Adipocyte (in vitro differentiated cells): Measurements from ENCODE around the gene SAPCD1.
"Not testable (repeated sequence)": the region's sequence is repeated elsewhere in the genome, so short reads cannot be mapped to it uniquely, and the experiment has no call there.

Experiments
- DNase-seq: peaks from one replicate; pipeline ENCODE4 v3.0.0-alpha.2; 2015; ENCODE audit warnings: low read depth
- H3K27me3 ChIP-seq: replicated peaks from 2 replicates; pipeline ENCODE4 v1.7.0; 2013; ENCODE audit warnings: mild to moderate bottlenecking, low read length, moderate library complexity; ENCODE audit not compliant: control insufficient read depth, insufficient read depth
- H3K36me3 ChIP-seq: 2 replicates; pipeline ENCODE4 v1.7.0; 2013; ENCODE audit warnings: low read length, mild to moderate bottlenecking, moderate library complexity; ENCODE audit not compliant: control insufficient read depth, insufficient read depth, severe bottlenecking
- H3K4me1 ChIP-seq: 2 replicates; pipeline ENCODE4 v1.7.0; 2013; ENCODE audit warnings: mild to moderate bottlenecking, low read length, moderate library complexity; ENCODE audit not compliant: control insufficient read depth, insufficient read depth
- H3K4me3 ChIP-seq: 2 replicates; pipeline ENCODE4 v1.7.0; 2013; ENCODE audit warnings: mild to moderate bottlenecking, low read length, moderate library complexity
- H3K9ac ChIP-seq: 2 replicates; pipeline ENCODE4 v1.7.0; 2013; ENCODE audit warnings: mild to moderate bottlenecking, low read length, moderate library complexity
- H3K9me3 ChIP-seq: 2 replicates; pipeline ENCODE4 v1.7.0; 2013; ENCODE audit warnings: mild to moderate bottlenecking, low read length, moderate library complexity; ENCODE audit not compliant: control insufficient read depth

SAPCD1 gene

DNA sequence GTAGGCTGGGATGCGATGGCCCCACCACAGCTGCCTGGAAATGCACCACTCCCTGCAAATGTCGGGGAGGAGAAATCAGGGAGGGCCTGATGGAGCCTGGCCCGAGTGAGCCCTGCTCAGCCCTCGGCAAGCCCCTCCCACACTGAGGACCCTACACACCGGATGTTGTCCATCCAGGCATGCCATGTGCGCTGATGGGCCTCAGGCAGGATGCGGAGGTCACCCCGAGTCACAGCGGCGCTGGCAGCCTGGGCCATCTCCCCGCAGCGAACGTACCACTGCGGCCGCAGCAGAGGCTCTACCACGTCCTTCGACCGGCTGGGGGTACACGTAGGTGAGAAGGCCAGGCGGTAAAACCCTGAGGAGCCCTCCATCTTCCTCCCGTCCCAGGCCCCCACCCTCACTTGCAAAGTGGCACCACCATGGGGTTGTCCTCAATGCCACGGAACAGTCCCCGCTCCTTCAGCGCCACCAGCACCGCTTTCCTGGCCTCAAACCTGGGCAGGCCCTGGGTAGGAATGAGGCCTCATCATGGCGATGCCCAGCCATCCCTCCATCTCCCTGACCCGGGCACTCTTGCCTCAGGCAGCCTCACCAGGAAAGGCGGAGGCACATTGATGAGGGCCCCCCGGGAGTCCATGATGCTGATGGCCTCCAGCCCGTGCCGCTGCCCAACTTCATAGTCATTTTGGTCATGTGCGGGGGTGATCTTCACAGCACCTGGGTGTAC is 19.8 kb downstream of the SAPCD1 start:
- peaks cover 79% of the 10 kb centered on the region for H3K36me3 ChIP-seq
- H3K4me1 ChIP-seq, result peaks cover 2% of the 10 kb centered on the region
- H3K9me3 ChIP-seq, result no peaks in the 10 kb centered on the region
- DNase-seq, result no peak
- no peaks in the 10 kb centered on the region for H3K27me3 ChIP-seq
- no peak overlapping the region for H3K4me3 ChIP-seq
- H3K9ac ChIP-seq, result no peak overlapping the region

DNA sequence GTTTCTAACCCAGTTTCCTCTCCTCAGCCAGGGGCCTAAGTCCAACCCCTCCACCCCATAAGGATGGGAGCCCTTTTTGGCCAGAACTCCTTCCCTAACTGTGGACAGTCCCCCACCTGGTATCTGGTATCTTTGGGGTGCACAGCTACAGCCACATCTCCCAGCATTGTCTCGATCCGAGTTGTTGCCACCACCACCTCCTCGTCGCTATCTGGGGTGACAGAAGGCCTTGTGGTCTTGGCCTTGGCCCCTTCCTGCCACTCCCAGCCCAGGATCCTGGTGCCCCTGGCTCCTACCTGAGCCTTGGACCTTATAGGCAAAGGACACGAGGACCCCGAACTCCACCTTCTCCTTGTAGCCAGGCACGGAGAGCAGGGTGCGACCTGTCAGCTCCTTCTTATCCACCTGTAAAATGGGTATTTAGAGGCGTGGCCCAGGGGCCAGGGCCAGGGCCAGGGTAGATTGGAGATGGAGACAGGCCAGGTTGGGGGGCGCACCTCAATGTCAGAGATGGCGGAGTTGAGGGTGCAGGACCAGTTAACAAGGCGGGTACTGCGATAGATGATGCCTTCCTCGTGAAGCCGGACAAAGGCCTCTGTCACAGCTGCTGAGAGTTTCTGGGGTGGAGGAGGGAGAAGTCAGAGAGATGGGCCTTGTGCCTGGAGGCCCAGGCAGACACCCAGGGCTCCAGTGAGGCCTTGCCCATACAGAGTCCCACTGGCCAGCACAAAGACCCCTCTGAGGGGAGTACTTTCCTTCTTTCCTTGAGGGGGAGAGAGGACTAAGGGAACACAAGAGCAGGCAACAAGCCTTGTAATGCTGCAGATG is 21.9 kb downstream of the SAPCD1 start:
- Histone ChIP-seq H3K27me3 (no peaks in the 10 kb centered on the region), H3K9ac (no peak overlapping the region), H3K4me1 (no peaks in the 10 kb centered on the region), H3K36me3 (peaks cover 72% of the 10 kb centered on the region), H3K9me3 (no peaks in the 10 kb centered on the region), H3K4me3 (no peak overlapping the region)
- DNase-seq, result no peak

DNA sequence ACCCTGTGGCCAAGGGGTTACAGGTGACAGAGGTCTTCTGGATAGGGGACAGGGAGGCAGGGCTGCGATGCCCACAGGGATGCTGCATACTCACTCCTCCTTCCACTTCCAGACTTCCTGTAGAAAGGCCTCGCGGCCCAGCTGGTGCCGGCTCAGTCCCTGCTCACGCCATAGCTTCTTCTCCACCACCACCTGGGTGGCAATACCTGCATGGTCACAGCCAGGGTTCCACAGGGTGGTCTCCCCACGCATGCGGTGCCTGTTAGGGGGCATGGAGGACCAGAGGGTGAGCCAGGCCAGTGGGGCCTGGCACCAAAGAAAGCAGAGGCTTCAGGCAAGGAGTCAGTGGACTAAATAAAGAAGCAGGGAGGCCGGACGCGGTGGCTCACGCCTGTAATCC is 23.0 kb downstream of the SAPCD1 start:
- Histone ChIP-seq H3K9ac (no peak overlapping the region), H3K9me3 (no peaks in the 10 kb centered on the region), H3K4me3 (no peak overlapping the region), H3K27me3 (no peaks in the 10 kb centered on the region), H3K4me1 (no peaks in the 10 kb centered on the region), H3K36me3 (peaks cover 65% of the 10 kb centered on the region)
- DNase-seq, result no peak

DNA sequence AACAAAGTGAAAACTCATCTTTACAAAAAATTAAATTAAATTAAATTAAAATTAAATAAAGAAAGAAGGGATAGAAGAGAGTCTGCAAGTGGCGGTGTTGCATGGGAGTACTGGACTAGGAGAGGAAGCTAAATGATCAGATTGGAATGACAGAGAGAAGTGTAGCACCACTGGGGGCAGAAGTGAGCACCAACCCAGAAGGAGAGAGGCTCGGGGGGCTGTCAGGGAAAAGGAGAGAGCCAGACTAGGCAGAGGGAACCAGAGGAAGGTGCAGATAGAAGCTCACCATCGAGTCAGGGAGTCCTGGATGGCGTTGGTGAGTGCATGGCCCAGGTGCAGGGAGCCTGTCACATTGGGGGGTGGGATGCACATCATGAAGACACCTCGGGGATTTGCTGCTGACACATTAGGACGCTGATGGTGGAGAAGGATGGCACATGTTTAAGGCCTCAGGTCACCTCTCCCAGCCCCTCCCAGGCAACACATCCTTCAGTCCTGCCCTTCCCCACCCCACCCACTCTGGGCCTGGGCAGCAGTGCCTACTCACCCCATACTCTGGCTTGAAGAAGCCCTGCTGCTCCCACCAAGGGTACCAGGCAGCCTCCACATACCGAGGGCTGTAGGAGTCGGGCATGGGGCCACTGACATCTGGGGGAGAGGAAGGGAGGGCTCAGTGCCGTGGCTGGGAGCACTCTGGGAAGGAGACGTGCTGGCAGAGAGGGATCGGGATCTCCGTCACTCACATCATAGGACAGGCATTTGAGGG is 29.1 kb downstream of the SAPCD1 start:
- peaks cover 3% of the 10 kb centered on the region for H3K4me1 ChIP-seq
- DNase-seq, result peak; percentile 75
- H3K9ac ChIP-seq, result no peak overlapping the region
- H3K36me3 ChIP-seq, result peaks cover 32% of the 10 kb centered on the region
- H3K27me3 ChIP-seq, result no peaks in the 10 kb centered on the region
- H3K4me3 ChIP-seq, result no peak overlapping the region
- no peaks in the 10 kb centered on the region for H3K9me3 ChIP-seq

DNA sequence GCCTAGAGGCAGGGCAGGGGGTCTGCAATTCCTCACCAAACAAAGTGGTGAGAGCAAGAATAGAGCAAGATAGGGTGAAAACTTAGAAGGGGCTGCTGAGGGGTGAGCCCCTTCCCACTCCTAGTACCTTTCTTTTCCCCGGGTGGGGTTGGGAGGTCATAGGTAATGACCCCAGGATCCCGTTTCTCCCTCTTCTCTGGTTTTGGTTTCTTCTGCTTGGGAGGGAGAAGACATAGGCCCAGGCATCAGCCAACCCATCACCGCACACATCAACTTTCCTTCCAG is 29.6 kb downstream of the SAPCD1 start:
- Histone ChIP-seq H3K4me1 (peaks cover 3% of the 10 kb centered on the region), H3K27me3 (no peaks in the 10 kb centered on the region), H3K9me3 (no peaks in the 10 kb centered on the region), H3K36me3 (peaks cover 33% of the 10 kb centered on the region), H3K4me3 (no peak overlapping the region), H3K9ac (no peak overlapping the region)
- DNase-seq, result no peak

DNA sequence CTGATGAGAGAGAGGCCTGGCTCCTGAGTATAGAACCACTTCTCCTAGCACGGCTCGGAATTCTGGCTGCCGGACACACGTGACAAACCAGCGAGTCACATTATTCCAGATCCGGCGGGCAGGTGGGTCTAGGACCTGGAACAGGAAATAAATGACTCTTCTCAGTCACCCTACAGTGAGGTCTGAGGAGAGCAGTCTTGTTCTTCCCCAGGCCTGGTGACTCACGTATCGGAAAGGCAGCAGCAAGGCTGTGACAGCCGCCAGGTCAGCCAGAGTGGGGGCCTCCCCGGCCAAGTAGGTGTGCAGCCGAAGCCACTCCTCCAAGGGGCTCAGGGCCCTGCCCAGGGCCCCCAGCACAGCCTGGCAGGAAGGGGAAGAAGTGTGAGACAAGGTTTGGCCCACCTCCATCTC is 30.3 kb downstream of the SAPCD1 start:
- no peak overlapping the region for H3K9ac ChIP-seq
- peaks cover 37% of the 10 kb centered on the region for H3K36me3 ChIP-seq
- DNase-seq, result no peak

DNA sequence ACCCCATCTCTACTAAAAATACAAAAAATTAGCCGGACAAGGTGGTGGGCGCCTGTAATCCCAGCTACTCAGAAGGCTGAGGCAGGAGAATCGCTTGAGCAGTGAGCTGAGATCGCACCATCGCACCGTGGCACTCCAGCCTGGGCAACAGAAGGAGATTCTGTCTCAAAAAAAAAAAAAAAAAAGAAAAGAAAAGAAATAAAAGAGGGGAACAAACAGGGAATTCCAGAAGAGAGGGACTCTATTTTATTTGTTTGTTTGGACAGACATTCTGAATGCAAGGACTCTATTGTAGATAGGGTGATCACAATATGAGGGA is 31.4 kb downstream of the SAPCD1 start:
- not testable (repeated sequence) for H3K9me3 ChIP-seq, H3K27me3 ChIP-seq, H3K4me1 ChIP-seq, DNase-seq
- Histone ChIP-seq H3K9ac (peak overlapping the region; percentile 99), H3K36me3 (peaks cover 36% of the 10 kb centered on the region), H3K4me3 (peak overlapping the region; percentile 100)

More for the DNA sequence above, 30.3 kb downstream of the SAPCD1 start:
- H3K27me3 ChIP-seq, result no peaks in the 10 kb centered on the region
- H3K4me1 ChIP-seq, result peaks cover 3% of the 10 kb centered on the region
- no peaks in the 10 kb centered on the region for H3K9me3 ChIP-seq
- H3K4me3 ChIP-seq, result no peak overlapping the region

DNA sequence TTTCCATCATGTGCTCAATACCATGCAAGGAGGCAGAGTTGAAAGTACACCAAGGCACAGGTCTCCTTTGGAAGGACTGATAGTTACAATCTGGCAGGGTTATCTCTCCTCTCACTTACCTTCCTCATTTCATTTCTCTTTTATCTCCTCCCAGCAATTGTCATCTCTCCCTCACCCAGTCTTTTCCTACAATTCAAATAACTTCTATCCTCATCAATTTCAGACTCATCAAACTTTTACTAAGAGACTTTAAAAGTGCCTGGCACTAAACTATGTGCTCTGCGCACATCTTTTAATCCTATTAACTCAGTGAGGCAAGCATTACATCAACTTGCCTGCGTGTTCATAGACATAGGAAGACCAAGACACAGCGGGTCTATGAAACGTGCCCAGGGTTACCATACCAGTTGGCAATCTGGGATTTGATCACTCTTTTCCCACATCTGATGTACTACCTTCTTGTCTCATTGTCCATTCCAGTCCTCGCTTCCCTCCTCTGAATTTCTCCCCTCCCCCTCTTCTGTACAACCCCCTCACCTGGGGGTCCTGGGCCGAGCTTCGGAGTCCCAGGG is 31.9 kb downstream of the SAPCD1 start:
- peak overlapping the region; percentile 100 for H3K4me3 ChIP-seq
- no peaks in the 10 kb centered on the region for H3K9me3 ChIP-seq
- H3K27me3 ChIP-seq, result no peaks in the 10 kb centered on the region
- peaks cover 31% of the 10 kb centered on the region for H3K36me3 ChIP-seq
- peak; percentile 65 for DNase-seq
- peak overlapping the region; percentile 99 for H3K9ac ChIP-seq
- peaks cover 3% of the 10 kb centered on the region for H3K4me1 ChIP-seq

DNA sequence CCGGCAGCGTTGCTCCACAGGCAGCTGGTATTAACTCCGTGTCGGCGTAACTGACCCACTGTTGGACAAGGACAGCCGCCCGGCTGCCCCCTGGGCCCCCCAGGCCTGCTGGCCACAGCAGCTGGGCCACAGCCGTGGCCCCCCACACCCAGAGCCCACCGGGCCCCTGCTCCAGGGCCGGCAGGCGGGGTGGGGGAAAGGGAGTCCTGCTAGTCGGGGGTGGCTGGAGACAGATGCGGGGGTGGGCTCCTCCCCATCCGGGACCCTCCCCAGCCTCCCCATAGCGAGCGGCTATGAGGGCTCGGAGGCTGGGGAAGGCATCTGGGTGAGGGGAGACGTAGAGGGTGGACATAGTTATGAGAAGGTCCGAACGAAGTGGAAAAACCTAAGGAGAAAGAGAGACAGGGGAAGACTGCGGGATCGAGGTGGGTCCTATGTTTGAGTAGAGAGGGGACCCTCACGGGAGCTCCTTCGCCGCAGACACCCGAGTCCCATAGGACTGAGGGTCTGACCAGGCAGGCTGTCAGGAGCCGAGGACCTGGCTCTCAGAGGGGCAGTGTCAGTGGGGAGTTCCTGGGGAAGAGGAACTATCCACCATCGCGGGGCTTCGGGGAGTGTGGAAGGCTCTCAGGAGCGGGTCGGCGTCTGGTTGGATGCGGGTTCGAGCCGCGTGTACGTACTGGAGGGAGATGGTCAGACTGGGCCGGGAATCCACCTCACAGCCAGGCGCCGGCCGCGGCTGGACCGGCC is 32.6 kb downstream of the SAPCD1 start:
- Histone ChIP-seq H3K36me3 (peaks cover 28% of the 10 kb centered on the region), H3K9ac (peak overlapping the region; percentile 99), H3K4me1 (peaks cover 3% of the 10 kb centered on the region), H3K27me3 (no peaks in the 10 kb centered on the region), H3K4me3 (peak overlapping the region; percentile 100), H3K9me3 (no peaks in the 10 kb centered on the region)
- DNase-seq, result no peak

DNA sequence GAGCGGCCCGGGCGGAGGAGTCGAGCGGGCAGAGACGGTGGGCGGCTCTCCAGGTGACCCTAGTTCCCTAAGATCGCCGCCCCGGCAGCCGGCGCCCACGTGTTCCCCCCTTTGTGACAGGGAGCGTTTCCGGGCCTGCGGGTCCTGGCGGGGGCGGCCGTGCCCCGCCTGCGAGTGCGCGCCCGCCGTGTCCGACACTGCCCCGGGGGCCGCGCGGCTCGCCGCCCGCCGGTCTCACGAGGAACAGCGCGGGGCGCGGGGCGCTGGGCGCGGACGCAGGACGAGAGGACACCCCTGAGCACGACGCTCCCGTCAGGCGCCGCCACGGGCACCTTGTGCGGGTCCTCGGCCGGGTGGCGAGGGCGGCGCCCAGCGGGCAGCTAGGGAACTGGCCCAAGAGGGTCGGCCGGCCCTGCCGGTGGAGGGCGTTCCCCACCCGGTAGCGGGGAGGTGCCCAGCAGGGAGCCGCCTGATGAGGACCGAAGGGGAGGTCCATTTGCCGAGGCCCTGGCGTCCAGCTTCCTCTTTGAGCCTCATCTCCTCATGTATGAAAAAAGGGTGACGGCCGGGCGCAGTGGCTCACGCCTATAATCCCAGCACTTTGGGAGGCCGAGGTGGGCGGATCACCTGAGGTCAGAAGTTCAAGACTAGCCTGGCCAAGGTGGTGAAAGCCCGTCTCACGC is 33.3 kb downstream of the SAPCD1 start, which contains the start of gene VARS1:
Gene VARS1, minus strand, starts transcription at position 137 of the 683 bp plus-strand sequence. CDS start 535 bp downstream, outside the sequence.
- peaks cover 3% of the 10 kb centered on the region for H3K4me1 ChIP-seq
- peak within 1 kb of the TSS; percentile 99 for H3K9ac ChIP-seq
- no peaks in the 10 kb centered on the region for H3K9me3 ChIP-seq
- H3K36me3 ChIP-seq, result peaks cover 24% of the 10 kb centered on the region
- peak; percentile 95 for DNase-seq
- H3K27me3 ChIP-seq, result no peaks in the 10 kb centered on the region
- H3K4me3 ChIP-seq, result peak within 1 kb of the TSS; percentile 100
